Cardiac septum (tissue), 1 donor: ENCODE data around the gene BRIX1. TPM values are rescaled to one million over a fixed set of nuclear protein-coding genes. Genes with fewer than 3 reads are reported as not detected.

Experiments
- DNase-seq: peaks from one replicate; pipeline ENCODE4 v3.0.0-alpha.2; 2020; ENCODE audit warnings: low spot score
- intact Hi-C: fragments of 100-400 bp; cut with DNase I; formaldehyde crosslinking; loops from one replicate; pipeline ENCODE4 v1.14.0; 2022
- long read RNA-seq: library from polyadenylated mRNA; unstranded; transcript quantifications from one replicate; pipeline ENCODE4 v2.0.0, GENCODE V29; 2021
- total RNA-seq: library from RNA; stranded (reverse); fragmentation: NEBNext Ultra II Directional; extraction: Animal tissue kit (Norgen Biotek cat#: 25700); gene quantifications from one replicate; pipeline ENCODE4 v1.2.1, GENCODE V29; 2021
- donor health status: DM: no; HTN: no; CAD: no.

Gene BRIX1
- 14.6 TPM for total RNA-seq
- long read RNA-seq, transcript BRIX1-201 (10 exons, 1,926 nt), result major isoform, 25 of 30 reads
- long read RNA-seq, partial matches to known transcripts, result 1 of 30 reads
- long read RNA-seq, other reads (novel, unspliced or antisense), result 3 of 30 reads

GRCh38 chr5:34915139-34915855 lies at the start of gene BRIX1, which contains the start of gene RAD1:
Gene BRIX1, plus strand, starts transcription at chr5:34915711. Its CDS starts 28 bp downstream, at chr5:34915739.
Gene RAD1, minus strand, starts transcription at chr5:34915504. Its CDS starts 612 bp downstream, at chr5:34914892.
- intact Hi-C loops, result loop anchor here (1.0 kb wide), 1 partner anchor 14 kb away; the partner anchor contains the start of gene DNAJC21

DNA sequence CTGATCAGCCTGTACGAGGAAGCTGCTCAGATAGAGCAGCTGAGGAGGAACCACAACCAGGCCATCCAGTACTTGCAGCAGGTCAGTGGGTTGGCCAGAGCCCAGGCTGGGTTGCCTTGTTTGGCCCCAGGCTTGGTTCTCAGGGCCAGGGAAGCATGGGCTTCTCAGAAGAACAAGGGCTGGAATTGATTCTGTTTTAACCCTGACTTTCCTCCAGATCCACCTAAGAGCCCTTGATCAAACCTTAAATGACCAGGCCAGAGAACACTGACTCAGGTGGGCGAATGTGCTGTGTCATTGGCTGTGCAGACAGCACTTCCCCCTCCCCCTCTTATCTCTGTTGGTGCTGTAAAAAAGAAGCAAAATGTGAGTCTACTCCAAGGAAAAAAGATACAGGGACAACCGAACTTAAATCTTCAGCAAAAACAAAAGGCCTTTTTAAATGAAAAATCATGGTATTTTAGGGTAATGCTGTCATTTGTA lies 48.5 kb upstream of the BRIX1 start:
- DNase-seq, result no peak
- intact Hi-C loops, result no loop called here

More at GRCh38 chr5:34915139-34915855, at the start of gene BRIX1, which contains the start of gene RAD1:
- peak; percentile 99 for DNase-seq

DNA sequence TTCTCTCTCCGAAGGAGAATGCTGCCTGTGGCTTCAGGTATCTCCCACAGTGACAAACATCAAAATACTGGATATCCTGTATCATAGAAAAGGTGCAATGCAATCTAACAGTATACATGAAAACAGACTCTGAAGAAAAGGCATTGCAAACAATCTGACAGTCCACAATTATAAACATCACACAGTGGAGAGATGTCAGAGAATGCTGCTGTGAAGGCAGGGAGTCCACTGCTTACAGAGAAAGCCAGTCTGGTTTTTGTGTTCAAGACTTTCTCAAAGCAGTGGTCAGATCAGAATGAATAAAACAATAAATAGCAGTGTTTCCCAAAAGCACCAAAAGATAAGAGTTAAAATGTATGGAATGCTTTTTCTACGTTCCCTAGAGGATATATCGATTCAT lies 47.9 kb upstream of the BRIX1 start:
- no peak for DNase-seq
- intact Hi-C loops, result no loop called here

- no peak for DNase-seq
- intact Hi-C loops, result no loop called here
These were observed 46.7 kb upstream of the BRIX1 start for GRCh38 chr5:34868791-34869190.

GRCh38 chr5:34869256-34869655 lies 46.3 kb upstream of the BRIX1 start:
- no peak for DNase-seq
- intact Hi-C loops, result no loop called here

- DNase-seq, result no peak
- intact Hi-C loops, result no loop called here
These were observed 45.1 kb upstream of the BRIX1 start for GRCh38 chr5:34870382-34870781.

- no peak for DNase-seq
- intact Hi-C loops, result no loop called here
These were observed 39.2 kb upstream of the BRIX1 start for GRCh38 chr5:34876275-34876674.

DNA sequence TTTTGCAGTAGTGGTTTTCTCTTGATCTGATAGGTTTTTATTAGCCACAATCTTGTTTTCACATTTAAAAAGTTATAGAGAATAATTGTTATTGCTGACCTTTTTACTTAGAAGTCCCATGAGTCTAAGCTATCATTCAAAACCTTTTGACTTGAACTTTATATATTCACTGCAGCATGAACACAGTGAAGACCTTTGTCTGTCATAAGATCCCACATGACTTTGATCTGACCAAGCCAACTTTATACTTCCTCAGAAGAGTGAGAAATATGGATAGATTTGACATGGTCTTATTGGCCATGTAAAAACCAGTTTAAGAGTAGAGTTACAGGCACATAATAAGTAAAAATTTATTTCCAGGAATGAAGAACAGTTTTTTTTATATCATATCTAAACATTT lies 34.3 kb upstream of the BRIX1 start:
- intact Hi-C loops, result no loop called here
- DNase-seq, result no peak

- intact Hi-C loops, result no loop called here
- no peak for DNase-seq
These were observed 29.0 kb upstream of the BRIX1 start for GRCh38 chr5:34886392-34887119.

- intact Hi-C loops, result no loop called here
- DNase-seq, result no peak
These were observed 26.1 kb upstream of the BRIX1 start for GRCh38 chr5:34889394-34889793.

DNA sequence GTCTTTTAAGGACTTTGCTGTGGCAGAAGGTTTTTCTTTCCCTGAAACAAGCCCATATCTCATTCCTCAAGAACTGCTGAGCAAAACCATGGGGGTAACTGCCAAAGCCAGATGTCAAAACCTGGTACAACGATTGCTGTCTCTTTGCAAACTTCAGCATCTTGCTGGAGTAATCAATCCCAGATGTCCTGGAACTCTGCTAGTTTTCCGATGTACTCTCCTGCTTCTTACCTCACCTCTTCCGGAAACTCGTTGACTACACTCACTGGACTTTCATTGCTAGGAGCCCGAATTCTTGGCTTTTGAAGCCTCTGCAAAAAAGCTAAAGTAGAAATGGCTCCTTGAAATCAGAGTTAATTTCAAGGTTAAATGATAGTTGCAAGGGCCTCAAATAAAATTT lies 23.5 kb upstream of the BRIX1 start:
- intact Hi-C loops, result no loop called here
- DNase-seq, result no peak

- intact Hi-C loops, result no loop called here
- DNase-seq, result no peak
These were observed 23.1 kb upstream of the BRIX1 start for GRCh38 chr5:34892414-34892813.

- DNase-seq, result no peak
- intact Hi-C loops, result loop anchor here (5.0 kb wide), 1 partner anchor 242 kb away; no protein-coding TSS in a partner anchor
These were observed 20.8 kb upstream of the BRIX1 start for GRCh38 chr5:34894716-34895115.

DNA sequence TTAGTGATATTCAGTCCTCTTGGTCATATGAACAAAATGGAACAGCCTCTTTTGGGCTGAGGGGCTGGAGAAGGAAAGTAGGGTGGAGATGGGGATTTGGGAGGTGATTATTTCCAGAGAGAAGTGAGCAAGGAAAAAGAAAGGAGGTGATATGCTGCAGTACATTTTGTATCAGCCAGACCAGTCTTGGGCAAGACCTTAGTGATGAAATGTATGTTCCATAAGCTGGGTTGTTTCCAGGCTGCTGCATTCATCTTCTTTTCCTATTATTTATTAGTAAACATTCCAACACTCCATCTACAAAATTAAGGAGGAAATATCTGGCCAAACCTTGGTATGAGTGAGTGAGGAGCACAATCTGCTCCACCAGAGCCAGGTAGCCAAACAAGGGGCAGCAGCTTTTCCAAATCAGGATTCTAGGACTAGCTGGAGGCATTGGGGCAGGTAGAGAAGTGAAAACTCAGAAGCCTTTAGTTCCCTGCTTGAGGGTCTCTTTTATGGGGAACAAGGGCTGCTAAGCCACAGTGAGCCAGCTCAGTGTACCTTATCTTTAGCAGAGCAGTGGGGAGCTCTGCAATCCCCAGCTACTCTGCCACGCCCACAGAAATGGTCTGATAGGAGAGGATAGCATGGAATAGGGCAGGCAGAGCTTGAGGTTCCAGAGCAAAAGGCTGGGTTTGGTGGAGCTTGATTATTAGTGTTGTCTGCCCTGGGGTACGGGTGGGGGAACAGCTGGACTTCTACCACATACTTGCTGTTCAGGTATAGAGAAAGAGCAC lies 19.7 kb upstream of the BRIX1 start:
- intact Hi-C loops, result loop anchor here (5.0 kb wide), 1 partner anchor 244 kb away; no protein-coding TSS in a partner anchor
- no peak for DNase-seq

- intact Hi-C loops, result loop anchor here (1.0 to 5.0 kb wide), 3 partner anchors 245 to 411 kb away; no protein-coding TSS in a partner anchor
- DNase-seq, result no peak
These were observed 17.9 kb upstream of the BRIX1 start for GRCh38 chr5:34897646-34898045.

DNA sequence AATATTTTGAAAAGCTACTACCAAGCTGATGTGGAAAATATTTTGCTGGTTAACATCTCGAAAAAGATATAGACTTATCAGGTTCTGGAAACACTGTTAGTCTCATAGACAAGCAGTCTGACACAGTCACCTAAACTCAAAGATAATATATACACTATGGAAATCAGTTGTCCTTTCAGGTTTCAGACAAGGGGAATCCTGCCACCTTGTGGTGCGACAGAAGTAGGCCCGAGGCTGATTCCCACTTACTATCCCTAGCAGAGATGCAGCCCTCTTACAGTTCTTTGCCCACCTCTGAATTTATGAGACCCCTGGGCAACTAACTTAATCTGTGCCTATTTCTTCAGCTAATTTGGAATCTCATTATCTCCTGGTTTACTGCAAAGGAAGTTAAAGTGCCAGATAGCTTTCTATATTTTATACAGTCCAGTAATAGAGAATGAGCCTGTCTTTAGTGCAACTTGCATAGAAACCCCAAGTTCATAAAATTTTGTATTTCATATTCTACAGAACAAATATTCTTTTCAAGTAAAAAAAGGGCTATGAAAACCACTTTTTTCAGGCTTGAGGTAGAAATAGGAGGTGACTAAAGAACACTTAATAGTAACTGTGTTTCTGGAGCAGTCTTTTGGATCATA lies 17.1 kb upstream of the BRIX1 start:
- DNase-seq, result no peak
- intact Hi-C loops, result loop anchor here (1.0 to 5.0 kb wide), 3 partner anchors 246 to 412 kb away; no protein-coding TSS in a partner anchor

DNA sequence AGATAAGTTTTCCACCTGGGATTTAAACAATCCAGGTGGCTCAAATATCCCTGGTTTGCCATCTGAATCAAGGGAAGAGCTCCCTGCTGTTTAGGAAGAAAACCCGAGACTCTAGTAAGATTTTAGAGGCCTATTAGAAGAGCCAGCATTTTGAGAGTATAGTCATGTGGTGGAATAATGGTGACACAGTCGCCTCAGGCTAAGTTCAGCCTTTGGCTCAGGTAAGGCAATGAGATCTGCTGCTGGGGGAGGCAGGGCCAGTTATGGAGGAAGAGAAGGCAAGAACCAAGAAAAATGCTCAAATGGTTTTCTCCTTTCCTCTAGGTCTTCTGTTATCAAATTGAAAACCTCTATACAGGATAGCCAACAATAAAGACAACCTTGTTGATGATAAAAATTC lies 16.4 kb upstream of the BRIX1 start:
- no peak for DNase-seq
- intact Hi-C loops, result loop anchor here (5.0 kb wide), 1 partner anchor 247 kb away; no protein-coding TSS in a partner anchor

DNA sequence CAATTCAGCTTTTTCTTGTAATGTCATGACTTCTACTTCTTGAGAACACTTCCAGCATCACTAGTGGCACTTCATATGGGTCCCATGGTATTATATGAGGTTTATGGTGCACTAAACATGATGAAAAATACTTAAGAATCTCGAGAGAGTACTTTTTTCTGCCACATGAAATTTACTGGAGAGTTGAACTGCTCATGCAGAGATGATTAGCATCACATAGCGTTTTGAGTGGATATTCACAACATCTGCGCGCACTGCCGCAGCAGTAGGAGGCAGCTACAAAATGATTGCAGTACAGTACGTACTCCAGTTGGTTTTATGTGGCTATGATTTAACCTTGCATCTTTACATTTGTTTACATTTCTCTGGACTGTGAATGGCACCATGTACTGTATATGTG lies 14.9 kb upstream of the BRIX1 start:
- intact Hi-C loops, result no loop called here
- DNase-seq, result no peak

DNA sequence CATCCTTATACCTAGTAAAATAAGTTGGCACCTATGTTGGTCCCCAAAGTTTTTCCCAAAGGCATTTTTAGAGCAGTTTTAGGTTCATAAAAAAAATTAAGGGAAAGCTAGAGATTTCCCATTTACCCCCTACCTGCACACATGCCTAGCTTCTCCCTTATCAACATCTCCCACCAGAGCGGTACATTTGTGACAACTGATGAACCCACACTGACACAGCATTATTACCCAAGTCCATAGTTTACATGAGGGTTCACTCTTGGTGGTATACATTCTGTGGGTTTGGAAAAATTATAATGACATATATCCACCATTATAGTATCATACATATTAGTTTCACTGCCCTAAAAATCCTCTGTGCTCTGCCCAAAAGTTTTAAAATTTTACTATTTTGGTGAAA lies 12.3 kb upstream of the BRIX1 start:
- intact Hi-C loops, result no loop called here
- no peak for DNase-seq
